ENCODE results near the gene SEZ6L2.
A peak's percentile ranks its signal among the peaks of the same experiment; 100 is the strongest.
"Not testable (repeated sequence)": the region's sequence is repeated elsewhere in the genome, so short reads cannot be mapped to it uniquely, and the experiment has no call there.

SEZ6L2 gene

GRCh38 chr16:29881050-29881449, 18.3 kb downstream of the SEZ6L2 start:
- DNase-seq = no peak

GRCh38 chr16:29878172-29878571, 21.2 kb downstream of the SEZ6L2 start:
- DNase-seq = no peak

GRCh38 chr16:29877266-29877961, 21.9 kb downstream of the SEZ6L2 start:
- DNase-seq = no peak

- DNase-seq = no peak
These were observed 22.6 kb downstream of the SEZ6L2 start for GRCh38 chr16:29876594-29877249.

- DNase-seq = no peak
These were observed 23.1 kb downstream of the SEZ6L2 start for GRCh38 chr16:29876217-29876593.

- DNase-seq = no peak
These were observed 24.1 kb downstream of the SEZ6L2 start for GRCh38 chr16:29875206-29875605.

GRCh38 chr16:29873319-29873718, 26.0 kb downstream of the SEZ6L2 start:
- DNase-seq = no peak

GRCh38 chr16:29871822-29872546, 27.4 kb downstream of the SEZ6L2 start:
- no peak for DNase-seq

- not testable (repeated sequence) for DNase-seq
These were observed 30.3 kb downstream of the SEZ6L2 start for GRCh38 chr16:29869067-29869466.

GRCh38 chr16:29868396-29869009, 30.8 kb downstream of the SEZ6L2 start:
- no peak for DNase-seq

GRCh38 chr16:29864205-29864604, 35.1 kb downstream of the SEZ6L2 start:
- no peak for DNase-seq

- no peak for DNase-seq
These were observed 35.7 kb downstream of the SEZ6L2 start for GRCh38 chr16:29863669-29863984.

GRCh38 chr16:29862884-29863668, 36.3 kb downstream of the SEZ6L2 start, which contains the start of gene CDIPT:
Gene CDIPT (minus strand): TSS chr16:29863226. CDS start chr16:29862857, 369 bp downstream.
- peak; percentile 97 for DNase-seq

- DNase-seq = no peak
These were observed 36.9 kb downstream of the SEZ6L2 start for GRCh38 chr16:29862383-29862883.

- DNase-seq = no peak
These were observed 39.1 kb downstream of the SEZ6L2 start for GRCh38 chr16:29860218-29860617.

- DNase-seq = no peak
These were observed 40.4 kb downstream of the SEZ6L2 start for GRCh38 chr16:29858974-29859373.

- DNase-seq = no peak
These were observed 41.1 kb downstream of the SEZ6L2 start for GRCh38 chr16:29858149-29858849.

GRCh38 chr16:29857133-29857760, 42.1 kb downstream of the SEZ6L2 start:
- no peak for DNase-seq

GRCh38 chr16:29854520-29855100, 44.7 kb downstream of the SEZ6L2 start:
- no peak for DNase-seq

- DNase-seq = no peak
These were observed 46.7 kb downstream of the SEZ6L2 start for GRCh38 chr16:29852654-29853053.

GRCh38 chr16:29850998-29851397, 48.4 kb downstream of the SEZ6L2 start:
- DNase-seq = no peak
